CD4-positive, alpha-beta T cell treated with Interleukin-6 for 4 hours (primary cell): ENCODE data around the gene WDR82.
A peak's percentile ranks its signal among the peaks of the same experiment; 100 is the strongest.
"Not testable (repeated sequence)": the region's sequence is repeated elsewhere in the genome, so short reads cannot be mapped to it uniquely, and the experiment has no call there.

Experiments
- DNase-seq: peaks from one replicate; pipeline ENCODE4 v3.0.0-alpha.2; 2020; ENCODE audit warnings: mixed read lengths

WDR82 gene

DNA sequence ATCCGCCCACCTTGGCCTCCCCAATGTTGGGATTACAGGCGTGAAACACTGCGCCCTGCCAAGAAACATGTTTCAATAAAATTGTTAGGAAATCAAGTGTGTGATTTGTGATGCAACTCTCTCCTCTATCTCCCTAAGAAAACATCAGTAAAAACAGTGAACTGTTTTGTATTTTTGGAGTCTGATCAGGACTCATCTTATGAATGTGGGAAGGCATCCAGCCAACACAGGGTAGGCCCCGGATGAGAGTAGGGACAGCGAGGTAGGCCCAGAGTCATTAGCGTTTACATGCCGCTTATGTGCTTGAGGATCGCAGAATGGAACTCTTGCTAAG is 8.3 kb upstream of the WDR82 start:
- DNase-seq = no peak

DNA sequence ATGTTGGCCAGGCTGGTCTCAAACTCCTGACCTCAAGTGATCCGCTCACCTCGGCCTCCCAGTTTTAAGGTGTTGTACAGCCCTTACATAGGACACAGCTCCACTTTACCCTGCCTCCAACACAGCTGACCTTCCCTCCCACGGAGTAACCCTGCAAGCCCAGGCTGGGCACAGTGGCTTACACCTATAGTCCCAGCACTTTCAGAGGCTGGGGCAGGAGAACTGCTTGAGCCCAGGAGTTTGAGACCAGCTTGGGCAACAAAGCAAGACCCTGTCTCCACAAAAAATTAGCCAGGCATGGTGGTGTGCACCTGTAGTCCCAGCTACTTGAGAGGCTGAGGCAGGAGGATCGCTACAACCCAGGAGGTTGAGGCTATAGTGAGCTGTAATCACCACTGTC is 5.6 kb upstream of the WDR82 start:
- not testable (repeated sequence) for DNase-seq

GRCh38 chr3:52283306-52283705 is 4.9 kb upstream of the WDR82 start:
- no peak for DNase-seq

DNA sequence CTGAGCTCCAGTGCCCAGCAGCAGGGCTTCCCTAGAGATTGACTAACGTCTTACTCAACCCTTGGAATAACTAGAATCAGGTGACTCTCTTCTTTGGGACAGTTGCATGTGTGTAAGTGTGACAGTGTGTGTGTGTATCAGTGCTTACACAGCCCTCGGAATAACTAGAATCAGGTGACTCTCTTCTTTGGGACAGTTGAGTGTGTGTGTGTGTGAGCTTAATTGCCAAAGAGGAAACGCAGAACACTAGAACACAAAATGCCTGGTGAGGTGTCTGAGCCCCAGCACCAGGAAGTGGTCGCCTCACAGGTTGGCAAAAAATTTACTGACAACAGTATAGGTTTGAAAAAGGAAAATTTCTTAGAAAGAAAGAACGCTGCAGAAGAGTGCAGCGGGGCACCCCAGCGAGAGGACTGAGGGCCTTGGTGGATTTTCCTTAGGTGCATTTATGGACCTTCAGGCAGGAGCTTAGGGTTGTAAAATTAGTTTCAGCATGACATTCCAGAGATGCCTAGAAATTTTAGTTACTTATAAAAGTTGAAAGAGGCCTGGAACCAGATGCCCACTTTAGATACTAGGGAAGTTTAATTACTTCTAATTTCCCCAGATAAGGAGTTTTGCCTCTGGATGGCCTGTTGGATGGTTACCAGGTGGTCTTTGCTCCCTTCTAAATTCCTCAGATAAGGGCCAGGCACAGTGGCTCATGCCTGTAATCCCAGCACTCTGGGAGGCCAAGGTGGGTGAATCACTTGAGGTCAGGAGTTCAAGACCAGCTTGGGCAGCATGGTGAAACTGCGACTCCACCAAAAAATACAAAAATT is 3.7 kb upstream of the WDR82 start:
- DNase-seq = peak; percentile 71

- no peak for DNase-seq
Observed at GRCh38 chr3:52280050-52280461, 1.6 kb upstream of the WDR82 start.

DNA sequence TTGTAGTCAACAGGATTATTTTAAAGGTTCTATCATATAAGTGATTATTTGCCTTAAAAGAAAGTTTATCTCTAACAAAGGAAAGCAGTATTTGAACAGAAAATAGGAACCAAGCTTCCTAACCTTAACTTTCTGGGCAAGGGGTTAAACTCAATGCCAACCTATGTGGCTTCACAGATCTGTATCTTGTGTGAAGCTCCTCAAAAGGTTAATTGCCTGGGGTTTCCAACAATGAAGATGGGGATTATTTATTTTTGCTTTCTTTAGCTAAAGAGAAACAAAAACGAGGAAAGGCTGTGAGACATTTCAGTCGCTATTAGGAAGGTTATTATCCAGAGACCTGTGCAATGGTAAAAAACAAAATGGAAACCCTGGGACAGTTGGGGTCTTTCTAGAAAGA is 1.1 kb upstream of the WDR82 start:
- no peak for DNase-seq

GRCh38 chr3:52277972-52278509 is 408 bp downstream of the WDR82 start:
- peak; percentile 67 for DNase-seq

DNA sequence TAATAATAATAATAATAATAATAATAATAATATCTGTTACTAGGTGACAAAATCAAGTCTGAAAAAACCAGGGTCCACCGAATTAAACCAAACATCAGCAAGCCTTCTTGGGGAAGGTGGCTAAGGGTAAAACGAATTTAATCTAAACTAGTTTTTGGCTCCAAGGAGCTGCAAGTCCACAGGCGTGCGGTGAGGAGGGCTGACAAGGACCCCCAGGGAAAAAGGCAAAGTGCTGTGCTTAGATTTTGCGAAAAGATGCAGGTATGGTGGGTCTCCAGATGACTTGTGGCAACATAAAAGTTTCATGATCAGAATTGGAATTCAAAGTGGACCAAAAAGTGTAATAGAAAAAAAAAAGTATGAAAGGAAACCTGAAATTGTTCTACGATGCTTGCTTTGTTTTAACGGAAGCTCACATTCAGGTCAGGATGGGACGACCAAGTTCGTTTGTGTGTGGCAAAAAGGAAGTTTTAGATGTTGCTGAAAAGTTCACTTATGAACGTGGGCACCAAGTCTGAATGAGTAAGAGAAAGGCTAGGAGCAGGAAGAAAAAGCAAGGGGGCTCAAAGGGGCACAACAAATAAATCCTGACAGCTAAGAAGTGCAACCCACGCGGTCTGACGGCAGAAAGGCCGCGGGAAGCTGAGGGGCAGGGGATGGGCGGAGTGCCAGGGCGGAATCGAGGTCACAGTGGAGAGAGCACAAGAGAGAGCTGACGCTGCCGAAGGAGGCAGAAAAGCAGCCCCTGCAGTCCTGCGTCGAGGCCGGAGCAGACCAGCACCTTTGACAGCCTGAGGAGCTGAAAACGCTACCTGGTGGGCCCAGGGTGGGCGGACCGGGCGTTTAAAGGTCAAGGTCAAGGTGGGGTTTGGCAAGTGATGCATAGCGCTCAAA is 1.1 kb downstream of the WDR82 start:
- DNase-seq = peak; percentile 74

GRCh38 chr3:52274781-52275180 is 3.7 kb downstream of the WDR82 start:
- not testable (repeated sequence) for DNase-seq

DNA sequence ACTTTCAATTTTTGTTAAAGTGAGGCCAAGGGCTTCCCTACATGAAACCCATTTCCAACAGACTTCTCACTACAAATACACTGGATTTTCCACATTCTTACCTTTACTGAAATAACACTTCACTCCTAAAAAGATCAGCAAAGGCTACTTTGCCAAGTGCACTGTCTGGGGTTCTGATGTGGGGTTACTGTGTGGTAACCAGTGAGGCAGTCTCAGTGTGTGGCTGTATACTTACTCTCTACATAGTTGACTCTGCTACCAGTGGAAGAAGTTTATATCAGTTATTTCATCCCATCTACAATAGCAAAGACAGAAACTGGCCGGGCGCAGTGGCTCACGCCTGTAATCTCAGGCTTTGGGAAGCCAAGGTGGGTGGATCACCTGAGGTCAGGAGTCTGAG is 5.6 kb downstream of the WDR82 start:
- no peak for DNase-seq

DNA sequence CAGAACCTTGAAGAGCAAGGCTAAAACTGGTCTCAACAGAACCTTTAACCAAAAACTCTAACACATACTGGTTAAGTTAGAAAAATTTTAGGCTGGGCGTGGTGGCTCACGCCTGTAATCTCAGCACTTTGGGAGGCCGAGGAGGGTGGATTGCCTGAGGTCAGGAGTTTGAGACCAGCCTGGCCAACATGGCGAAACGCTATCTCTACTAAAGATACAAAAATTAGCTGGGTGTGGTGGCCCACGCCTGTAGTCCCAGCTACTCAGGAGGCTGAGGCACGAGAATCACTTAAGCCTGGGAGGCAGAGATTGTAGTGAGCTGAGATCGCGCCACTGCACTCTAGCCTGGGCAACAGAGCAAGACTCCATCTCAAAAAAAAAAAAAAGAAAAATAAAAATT is 6.3 kb downstream of the WDR82 start:
- not testable (repeated sequence) for DNase-seq

DNA sequence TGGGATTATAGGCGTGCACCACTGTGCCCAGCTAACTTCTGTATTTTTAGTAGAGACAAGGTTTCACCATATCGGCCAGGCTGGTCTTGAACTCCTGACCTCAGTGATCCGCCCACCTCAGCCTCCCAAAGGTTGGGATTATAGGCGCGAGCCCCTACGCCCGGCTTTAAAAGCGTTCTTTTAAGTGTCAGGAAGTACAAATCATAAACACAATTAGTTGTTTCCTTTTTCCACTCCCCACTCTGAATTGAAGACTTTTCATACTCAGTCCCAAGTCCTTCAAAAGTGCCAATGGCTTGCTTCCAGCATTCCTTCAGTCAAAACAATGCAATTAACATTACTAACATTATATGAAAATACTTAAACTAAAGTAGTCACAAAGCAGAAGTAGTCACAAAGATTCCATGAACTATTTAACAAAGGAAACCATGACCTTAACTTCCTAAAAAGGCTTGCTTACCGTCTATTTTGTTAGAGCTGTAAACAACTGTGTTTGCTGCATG is 8.1 kb downstream of the WDR82 start:
- no peak for DNase-seq

- no peak for DNase-seq
Observed at GRCh38 chr3:52269776-52270175, 8.7 kb downstream of the WDR82 start.

- DNase-seq = peak; percentile 75
Observed at GRCh38 chr3:52268036-52268435, 10.4 kb downstream of the WDR82 start.

GRCh38 chr3:52265387-52265786 is 13.1 kb downstream of the WDR82 start:
- no peak for DNase-seq

GRCh38 chr3:52262447-52262846 is 16.0 kb downstream of the WDR82 start:
- no peak for DNase-seq

GRCh38 chr3:52259448-52259847 is 19.0 kb downstream of the WDR82 start:
- DNase-seq = no peak

- no peak for DNase-seq
Observed at GRCh38 chr3:52259035-52259434, 19.4 kb downstream of the WDR82 start.

DNA sequence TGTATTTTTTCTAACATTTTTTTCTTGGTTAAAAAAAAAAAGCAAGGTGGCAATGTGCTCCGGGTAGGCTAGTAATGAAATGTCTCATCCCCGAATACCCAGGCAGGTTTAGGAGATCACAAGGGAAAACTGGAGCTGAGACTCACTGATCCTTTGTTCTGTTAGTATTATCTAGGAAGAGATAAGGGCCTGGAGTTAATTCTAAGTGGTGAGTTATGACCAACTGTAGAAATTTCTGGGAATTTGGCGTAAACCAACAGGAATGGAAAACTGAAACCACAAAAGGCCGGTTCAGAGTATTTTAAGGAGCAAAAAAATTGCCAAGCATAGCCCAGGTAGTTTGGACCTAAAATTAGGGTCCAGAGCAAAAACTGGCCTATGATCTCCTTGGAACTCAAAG is 20.5 kb downstream of the WDR82 start:
- no peak for DNase-seq

- no peak for DNase-seq
Observed at GRCh38 chr3:52256622-52257021, 21.8 kb downstream of the WDR82 start.

DNA sequence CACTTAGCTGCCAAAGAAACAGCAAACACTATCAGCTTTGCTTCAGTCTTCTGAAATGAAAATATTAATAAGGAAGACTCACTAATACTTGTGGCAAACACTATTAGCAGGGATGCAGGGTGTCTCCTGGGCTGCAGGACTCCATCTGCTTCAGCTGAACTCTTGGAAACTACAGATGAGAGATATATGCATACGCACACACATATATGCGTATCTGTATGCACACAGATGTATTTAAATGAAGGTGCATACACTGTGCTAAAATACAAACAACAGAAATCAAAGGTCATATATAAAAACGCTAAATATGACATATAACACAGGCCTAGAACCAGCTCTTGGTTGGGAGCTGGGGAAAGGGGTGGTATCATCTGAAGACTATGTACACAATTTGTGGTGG is 22.3 kb downstream of the WDR82 start:
- no peak for DNase-seq

GRCh38 chr3:52254608-52255007 is 23.8 kb downstream of the WDR82 start:
- no peak for DNase-seq
